ENCODE measurements around the gene SLC43A1.

Gene SLC43A1

GRCh38 chr11:57460022-57460757, 55.3 kb downstream of the SLC43A1 start, which contains the start of gene RTN4RL2:
RTN4RL2 (plus strand) TSS chr11:57460528; CDS start chr11:57460866, 338 bp downstream.
- H3K9me2 ChIP-seq (replicated peaks; ENCODE audit: control insufficient read depth, low read length): no peaks in the 10 kb centered on the region
- H3K4me2 ChIP-seq (ENCODE audit: low read length): peak within 1 kb of the TSS; percentile 80
- H3K4me3 ChIP-seq (ENCODE audit: low read length): peak within 1 kb of the TSS; percentile 63
- H3K9me3 ChIP-seq (ENCODE audit: control insufficient read depth, insufficient read depth, low read length): no peaks in the 10 kb centered on the region
- H3F3A ChIP-seq (ENCODE audit: control insufficient read depth, insufficient read depth): no peaks in the 10 kb centered on the region
- H3K4me1 ChIP-seq (ENCODE audit: control insufficient read depth, low read length): peaks cover 25% of the 10 kb centered on the region
- no peak within 1 kb of the TSS for H3K27ac ChIP-seq (ENCODE audit: low read depth, low read length)
- peaks cover 48% of the 10 kb centered on the region for H3K27me3 ChIP-seq (ENCODE audit: control insufficient read depth, low read length)
- no peaks in the 10 kb centered on the region for H3K79me2 ChIP-seq (ENCODE audit: control insufficient read depth, low read length)
- TF ChIP-seq EZH2phosphoT487 (IDR thresholded peaks at IDR 0.05; ENCODE audit: borderline replicate concordance, low read length): no peak
- no peak for TF ChIP-seq CTCF (IDR thresholded peaks at IDR 0.05; ENCODE audit: low read depth, low read length, poor library complexity, severe bottlenecking)
- no peaks in the 10 kb centered on the region for H3K36me3 ChIP-seq (ENCODE audit: control insufficient read depth, low read length)
- H4K20me1 ChIP-seq (ENCODE audit: control insufficient read depth, insufficient read depth, low read depth, low read length): no peaks in the 10 kb centered on the region

GRCh38 chr11:57459164-57460021, 56.1 kb downstream of the SLC43A1 start:
- TF ChIP-seq CTCF (IDR thresholded peaks at IDR 0.05; ENCODE audit: low read depth, low read length, poor library complexity, severe bottlenecking) (no peak), EZH2phosphoT487 (IDR thresholded peaks at IDR 0.05; ENCODE audit: borderline replicate concordance, low read length) (0 out of 2 replicates have a peak, but pooled peaks have one; percentile 0)
- no peaks in the 10 kb centered on the region for H3K79me2 ChIP-seq (ENCODE audit: control insufficient read depth, low read length)
- no peaks in the 10 kb centered on the region for H4K20me1 ChIP-seq (ENCODE audit: control insufficient read depth, insufficient read depth, low read depth, low read length)
- H3K36me3 ChIP-seq (ENCODE audit: control insufficient read depth, low read length): no peaks in the 10 kb centered on the region
- no peaks in the 10 kb centered on the region for H3F3A ChIP-seq (ENCODE audit: control insufficient read depth, insufficient read depth)
- no peaks in the 10 kb centered on the region for H3K9me2 ChIP-seq (replicated peaks; ENCODE audit: control insufficient read depth, low read length)
- peak overlapping the region; percentile 80 for H3K4me2 ChIP-seq (ENCODE audit: low read length)
- H3K27me3 ChIP-seq (ENCODE audit: control insufficient read depth, low read length): peaks cover 48% of the 10 kb centered on the region
- H3K4me3 ChIP-seq (ENCODE audit: low read length): peak overlapping the region; percentile 63
- H3K27ac ChIP-seq (ENCODE audit: low read depth, low read length): no peak overlapping the region
- H3K9me3 ChIP-seq (ENCODE audit: control insufficient read depth, insufficient read depth, low read length): no peaks in the 10 kb centered on the region
- peaks cover 25% of the 10 kb centered on the region for H3K4me1 ChIP-seq (ENCODE audit: control insufficient read depth, low read length)

- peaks cover 25% of the 10 kb centered on the region for H3K4me1 ChIP-seq (ENCODE audit: control insufficient read depth, low read length)
- H3K4me3 ChIP-seq (ENCODE audit: low read length): peak overlapping the region; percentile 63
- no peaks in the 10 kb centered on the region for H3K9me3 ChIP-seq (ENCODE audit: control insufficient read depth, insufficient read depth, low read length)
- H3K27ac ChIP-seq (ENCODE audit: low read depth, low read length): no peak overlapping the region
- H3K27me3 ChIP-seq (ENCODE audit: control insufficient read depth, low read length): peaks cover 54% of the 10 kb centered on the region
- TF ChIP-seq EZH2phosphoT487 (IDR thresholded peaks at IDR 0.05; ENCODE audit: borderline replicate concordance, low read length) (peak; percentile 79; the same call in 1 of the 2 replicates), CTCF (IDR thresholded peaks at IDR 0.05; ENCODE audit: low read depth, low read length, poor library complexity, severe bottlenecking) (peak; percentile 98)
- peak overlapping the region; percentile 80 for H3K4me2 ChIP-seq (ENCODE audit: low read length)
- H4K20me1 ChIP-seq (ENCODE audit: control insufficient read depth, insufficient read depth, low read depth, low read length): no peaks in the 10 kb centered on the region
- no peaks in the 10 kb centered on the region for H3K9me2 ChIP-seq (replicated peaks; ENCODE audit: control insufficient read depth, low read length)
- no peaks in the 10 kb centered on the region for H3K79me2 ChIP-seq (ENCODE audit: control insufficient read depth, low read length)
- no peaks in the 10 kb centered on the region for H3F3A ChIP-seq (ENCODE audit: control insufficient read depth, insufficient read depth)
- no peaks in the 10 kb centered on the region for H3K36me3 ChIP-seq (ENCODE audit: control insufficient read depth, low read length)
Observed at GRCh38 chr11:57458410-57459163, 56.9 kb downstream of the SLC43A1 start.
